CD4-positive, alpha-beta T cell treated with Interleukin-15 for 1 hour (primary cell): Measurements from ENCODE around the gene PAOX.
"Not testable (repeated sequence)": the region's sequence is repeated elsewhere in the genome, so short reads cannot be mapped to it uniquely, and the experiment has no call there.

ENCODE experiments used
- DNase-seq: peaks from one replicate; pipeline ENCODE4 v3.0.0-alpha.2; 2020

The PAOX gene

DNA sequence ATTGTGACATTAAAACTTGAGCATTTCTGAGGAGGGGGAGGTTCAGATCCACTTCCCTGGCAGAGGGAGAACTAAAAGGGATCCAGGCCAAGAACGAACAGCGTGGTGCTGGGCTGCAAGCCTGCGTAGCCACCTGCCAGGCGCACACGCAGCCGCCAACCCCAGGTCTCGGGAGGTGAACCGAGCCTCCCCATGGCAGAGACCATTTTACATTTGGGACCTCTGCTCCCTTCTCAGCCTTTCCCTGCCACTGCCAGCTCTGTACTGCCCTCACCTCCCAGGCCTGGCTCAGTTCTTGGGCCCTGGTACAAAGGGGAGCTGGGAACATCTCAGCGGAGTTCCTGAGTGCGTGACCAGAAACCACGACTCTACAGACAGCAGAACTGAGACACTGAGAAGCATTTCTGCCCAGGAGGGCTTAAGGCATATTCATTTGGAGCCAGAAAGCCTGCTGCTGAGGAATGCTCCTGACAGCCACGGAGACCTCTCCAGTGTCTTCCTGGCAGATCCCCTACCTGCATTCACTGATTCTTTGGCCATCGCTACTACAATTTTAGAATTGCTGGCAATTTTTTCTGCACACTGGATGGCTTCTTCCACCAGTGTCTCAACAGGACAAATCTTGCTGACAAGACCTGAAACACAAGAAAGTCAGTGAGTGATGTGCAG lies 13.5 kb upstream of the PAOX start:
- DNase-seq, result no peak

DNA sequence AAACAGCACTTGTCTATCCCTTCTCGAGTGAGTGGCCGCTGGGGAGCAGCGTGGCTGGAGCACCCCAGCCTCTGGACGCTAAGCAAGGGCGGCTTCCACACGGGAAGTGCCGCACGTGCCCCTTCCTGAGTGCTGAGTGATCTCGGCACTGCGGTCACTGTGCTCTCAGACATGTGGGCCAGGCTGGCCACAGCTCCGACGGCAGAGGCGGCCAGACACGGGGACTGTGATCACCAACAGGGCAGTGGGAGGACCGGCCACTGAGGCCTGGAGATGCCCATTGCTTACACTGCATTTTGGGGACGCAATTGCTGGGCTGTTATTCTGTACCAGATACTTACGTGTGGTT lies 13.0 kb upstream of the PAOX start:
- DNase-seq, result no peak

DNA sequence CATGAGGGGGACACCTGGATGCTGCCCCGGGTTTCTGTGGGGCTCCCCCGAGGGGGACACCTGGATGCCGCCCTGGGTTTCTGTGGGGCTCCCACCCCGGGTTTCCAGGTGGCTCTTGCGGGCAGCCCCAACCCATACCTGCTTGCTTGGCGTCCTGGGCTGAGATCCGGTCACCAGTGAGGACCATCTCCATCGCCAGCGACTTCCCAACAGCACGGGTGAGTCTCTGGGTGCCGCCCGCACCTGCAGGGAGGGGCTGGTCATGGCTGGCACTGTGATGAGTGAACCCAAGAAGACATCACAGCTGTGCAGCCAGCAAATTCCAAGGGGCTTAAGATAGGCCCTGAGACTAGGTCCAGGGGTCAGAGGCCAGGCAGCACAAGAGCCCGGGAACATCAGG lies 12.3 kb upstream of the PAOX start:
- DNase-seq, result no peak

DNA sequence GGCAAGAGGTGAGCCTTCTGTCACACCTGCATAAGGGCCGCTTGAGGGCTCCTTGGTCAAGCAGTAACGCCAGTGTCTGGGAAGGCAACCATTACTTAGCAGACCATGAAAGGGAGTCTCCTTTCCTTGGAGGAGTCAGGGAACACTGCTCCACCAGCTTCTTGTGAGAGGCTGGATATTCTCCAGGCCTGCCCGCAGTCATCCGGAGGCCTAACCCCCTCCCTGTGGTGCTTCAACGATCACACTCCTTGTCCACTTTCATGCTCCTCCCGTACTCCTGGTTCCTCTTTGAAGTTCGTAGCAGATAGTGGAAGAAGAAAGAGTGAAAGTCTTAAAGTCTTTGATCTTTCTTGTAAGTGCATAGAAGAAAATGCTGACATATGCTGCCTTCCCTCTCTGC lies 11.6 kb upstream of the PAOX start:
- not testable (repeated sequence) for DNase-seq

DNA sequence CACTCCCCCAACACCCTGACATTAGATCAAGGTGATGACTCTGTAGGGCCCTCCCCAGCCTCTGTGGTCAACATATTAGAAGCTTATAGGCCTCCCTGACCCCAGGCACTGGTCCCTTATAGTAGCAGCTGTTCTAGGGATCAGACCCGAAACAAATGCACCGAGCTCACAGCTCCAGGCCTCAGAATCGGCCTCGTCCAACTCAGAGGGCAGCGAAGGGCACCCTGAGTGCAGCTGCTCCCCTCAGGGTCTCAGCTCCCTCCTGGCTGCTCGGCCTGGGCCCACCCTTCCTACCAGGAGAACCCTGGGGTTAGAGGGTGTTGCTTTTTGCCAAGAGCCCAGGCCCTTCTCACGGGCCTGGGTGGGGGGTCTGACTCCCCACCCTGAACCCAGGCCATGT lies 10.9 kb upstream of the PAOX start:
- DNase-seq, result no peak

DNA sequence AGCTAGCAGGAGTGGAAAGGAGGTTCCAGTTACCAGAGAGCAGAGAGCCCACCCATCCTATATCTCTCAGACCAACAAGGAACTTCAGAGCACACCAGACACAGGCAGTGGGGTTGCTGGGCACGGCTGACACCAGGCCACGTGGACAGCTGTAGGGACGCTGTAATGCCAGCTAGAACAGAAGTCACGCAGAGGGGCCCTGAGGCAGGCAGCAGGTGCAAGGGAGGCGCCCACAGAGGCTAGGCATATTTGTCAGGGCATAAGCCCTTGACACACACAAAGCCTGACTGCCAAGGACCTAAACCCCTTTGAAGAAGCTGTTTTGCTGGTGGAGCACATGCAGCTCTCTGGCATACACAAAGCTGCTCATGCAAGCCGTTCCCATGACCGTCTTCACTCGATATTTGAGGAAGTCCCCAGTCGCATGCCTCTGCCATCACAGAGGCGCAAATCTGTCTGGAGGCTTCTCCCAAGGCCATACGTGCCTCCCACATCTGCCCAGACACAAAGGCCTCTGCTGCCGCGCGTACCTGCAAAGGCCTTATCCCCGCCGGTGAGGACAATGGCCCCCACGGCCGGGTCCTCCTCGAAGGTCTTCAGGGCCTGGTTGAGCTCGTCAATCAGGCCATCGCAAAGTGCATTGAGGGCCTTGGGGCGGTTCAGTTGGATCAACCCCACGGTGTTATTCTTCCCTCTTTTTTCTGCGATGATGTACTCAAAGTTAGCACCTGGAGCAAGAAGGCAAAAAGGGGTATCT lies 8.9 kb upstream of the PAOX start:
- DNase-seq, result no peak

DNA sequence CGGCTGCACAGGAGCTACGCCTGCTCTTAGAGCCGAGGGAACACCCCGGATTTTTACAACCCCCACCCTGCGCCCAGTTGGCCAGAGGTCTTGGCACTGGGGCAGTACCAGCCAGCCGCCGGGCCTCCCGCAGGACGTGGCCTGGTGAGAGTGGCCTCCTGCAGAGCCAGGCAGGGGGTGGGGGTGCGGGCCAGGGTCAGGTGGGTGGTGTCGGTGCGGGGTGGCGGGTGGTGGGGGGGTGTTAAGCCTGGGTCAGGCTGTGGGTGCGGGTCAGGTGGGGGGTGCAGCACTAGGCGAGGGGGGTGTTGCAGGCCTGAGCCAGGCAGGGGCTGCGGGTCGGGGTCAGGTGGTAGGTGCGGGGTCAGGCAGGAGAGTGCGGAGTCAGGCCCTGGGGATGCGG lies 6.6 kb upstream of the PAOX start:
- no peak for DNase-seq

DNA sequence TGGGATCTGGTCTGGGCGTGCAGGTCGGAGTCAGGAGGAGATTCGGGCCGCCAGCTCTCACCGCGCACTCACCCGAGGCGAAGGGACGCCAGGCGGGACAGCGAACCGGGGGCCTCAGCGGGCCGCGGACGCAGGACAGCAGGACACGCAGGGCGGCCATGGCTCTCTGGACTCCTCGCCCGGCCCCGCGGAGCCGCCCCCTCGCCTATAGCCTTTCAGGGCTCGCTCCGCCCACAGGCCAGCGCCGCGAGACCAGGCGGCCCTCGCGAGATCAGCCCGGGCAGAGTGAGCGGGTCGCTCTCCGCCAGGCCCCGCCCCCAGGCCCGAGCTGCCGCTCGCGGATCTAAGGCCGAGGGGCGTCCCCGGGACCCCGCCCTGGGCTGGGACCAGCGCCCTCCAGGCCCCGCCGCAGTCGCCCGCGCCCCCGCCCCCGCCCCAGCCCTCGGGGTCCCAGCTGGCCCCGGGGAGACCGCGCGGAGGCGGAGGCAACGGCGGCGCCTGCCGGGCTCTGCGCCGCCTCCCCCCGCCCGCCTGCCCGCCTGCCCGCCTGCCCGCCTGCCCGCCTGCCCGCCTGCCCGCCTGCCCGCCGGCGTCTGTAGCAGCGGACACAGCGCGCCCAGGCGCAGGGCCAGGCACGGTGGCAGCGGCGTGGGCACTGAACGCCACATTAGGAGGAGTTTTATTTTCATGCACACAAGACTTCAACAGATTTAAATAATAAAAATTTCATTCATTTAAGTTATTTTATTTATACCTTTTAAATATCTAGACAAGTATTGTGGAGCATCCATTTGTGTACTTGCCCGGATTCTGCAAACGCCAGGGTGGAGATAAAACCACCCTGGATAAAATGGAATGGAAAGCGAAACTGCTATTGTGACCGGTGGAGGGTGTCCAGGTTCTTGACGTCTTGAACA lies 5.6 kb upstream of the PAOX start, which contains the start of gene ECHS1:
Gene ECHS1 (minus strand): TSS at position 181 of the 917 bp plus-strand sequence. CDS start 21 bp downstream, at position 160.
- DNase-seq, result peak; percentile 91

DNA sequence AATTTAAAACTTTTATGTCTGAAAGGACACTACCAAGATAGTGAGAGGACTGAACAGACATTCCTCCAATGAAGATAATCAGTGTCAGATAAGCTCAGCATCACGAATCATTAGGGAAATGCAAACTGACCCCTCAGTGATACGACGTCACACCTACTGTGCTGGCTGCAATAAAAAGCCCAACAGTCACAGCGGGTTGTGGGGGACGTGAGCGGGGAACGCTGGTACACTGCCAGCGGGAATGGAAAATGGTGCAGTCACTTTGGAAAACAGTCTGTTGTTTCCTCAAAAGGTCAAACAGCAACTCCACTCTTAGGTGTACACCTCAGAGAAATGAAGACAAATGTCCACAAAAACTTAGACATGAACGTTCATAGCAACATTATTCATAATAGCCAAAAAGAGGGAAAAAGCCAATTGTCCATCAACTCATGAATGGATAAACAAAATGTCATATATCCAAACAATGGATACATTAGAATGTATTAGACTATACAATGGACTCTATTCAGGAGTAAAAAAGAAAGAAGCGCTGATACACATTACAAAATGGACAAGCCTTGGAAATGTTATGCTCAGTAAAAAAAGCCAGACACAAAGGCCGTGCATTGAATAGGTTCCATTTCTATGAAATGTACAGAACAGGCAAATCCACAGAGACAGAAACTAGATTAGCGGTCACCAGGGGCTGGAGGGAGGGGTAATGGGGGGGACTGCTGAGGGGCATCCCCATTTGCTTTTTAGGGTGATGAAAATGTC lies 3.5 kb upstream of the PAOX start:
- no peak for DNase-seq

DNA sequence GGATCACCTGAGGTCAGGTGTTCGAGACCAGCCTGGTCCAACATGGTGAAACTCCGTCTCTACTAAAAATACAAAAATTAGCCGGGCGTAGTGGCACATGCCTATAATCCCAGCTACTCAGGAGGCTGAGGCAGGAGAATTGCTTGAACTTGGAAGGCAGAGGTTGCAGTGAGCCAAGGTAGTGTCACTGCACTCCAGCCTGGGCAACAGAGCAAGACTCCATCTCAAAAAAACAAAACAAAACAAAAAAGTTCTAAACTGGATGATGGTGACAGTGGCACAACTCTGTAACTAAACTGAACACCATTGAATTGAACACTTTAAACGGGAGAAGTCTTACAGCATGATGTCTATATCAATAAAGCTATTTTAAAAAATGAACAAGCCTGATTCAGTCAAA lies 2.9 kb upstream of the PAOX start:
- DNase-seq, result not testable (repeated sequence)

DNA sequence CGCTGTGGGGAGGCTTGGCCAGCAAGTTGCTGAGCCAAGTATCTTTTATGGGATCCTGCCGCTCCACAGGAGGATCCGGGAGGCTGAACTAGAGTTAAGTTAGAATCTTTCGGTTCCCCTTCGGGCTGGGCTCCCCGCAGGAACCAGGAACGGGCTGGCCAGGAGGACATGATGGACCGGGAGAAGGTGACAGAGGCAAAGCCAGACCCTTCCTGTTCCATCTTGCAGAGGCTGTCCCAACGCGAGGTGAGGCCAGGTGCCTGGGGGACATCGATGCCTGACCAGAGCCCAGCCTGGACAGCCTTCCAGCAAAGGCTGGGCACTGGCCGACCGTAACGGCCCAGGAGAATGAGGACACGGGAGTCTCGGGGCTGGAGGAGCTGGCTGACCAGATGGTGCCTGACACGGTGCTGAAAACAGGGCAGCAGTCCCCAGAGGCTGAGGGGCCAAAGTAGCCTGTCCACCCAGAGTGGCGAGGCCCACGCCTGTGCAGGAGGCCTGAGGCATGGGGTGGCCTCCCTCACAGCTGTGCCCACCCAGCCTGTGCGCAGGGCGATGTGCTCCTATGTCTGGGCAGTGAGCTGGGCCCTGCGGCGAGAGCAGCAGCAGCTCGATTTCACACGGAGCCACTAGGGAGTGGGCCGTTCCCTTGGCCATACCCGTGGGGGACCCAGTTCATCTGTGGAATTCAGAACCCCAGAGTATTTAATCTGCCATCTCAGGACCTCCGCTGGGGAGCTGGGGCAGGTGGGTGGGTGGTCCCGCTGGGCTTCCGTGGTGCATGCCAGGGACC lies 1.8 kb upstream of the PAOX start:
- no peak for DNase-seq

DNA sequence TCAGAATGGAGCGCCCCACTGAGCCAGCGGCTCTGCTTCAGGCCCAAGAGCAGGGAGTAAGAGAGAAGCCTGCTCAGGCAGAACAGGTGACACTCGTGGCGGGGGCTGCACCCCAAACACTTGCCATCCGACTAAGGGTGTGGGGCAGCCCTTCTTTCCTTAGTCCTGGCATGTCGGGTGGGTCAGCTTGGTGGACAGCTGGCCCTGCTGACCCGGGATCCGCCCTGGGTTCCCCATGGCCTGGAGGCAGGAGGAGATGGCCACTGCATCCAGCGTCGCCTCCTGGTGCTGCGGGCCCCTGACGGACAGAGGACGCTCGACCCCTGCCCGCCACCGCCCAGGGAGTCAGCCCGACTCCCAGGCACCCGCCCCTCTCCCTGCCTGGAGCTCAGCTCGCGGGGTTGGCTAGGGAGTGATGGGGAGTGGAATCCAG lies 1.2 kb upstream of the PAOX start:
- no peak for DNase-seq

DNA sequence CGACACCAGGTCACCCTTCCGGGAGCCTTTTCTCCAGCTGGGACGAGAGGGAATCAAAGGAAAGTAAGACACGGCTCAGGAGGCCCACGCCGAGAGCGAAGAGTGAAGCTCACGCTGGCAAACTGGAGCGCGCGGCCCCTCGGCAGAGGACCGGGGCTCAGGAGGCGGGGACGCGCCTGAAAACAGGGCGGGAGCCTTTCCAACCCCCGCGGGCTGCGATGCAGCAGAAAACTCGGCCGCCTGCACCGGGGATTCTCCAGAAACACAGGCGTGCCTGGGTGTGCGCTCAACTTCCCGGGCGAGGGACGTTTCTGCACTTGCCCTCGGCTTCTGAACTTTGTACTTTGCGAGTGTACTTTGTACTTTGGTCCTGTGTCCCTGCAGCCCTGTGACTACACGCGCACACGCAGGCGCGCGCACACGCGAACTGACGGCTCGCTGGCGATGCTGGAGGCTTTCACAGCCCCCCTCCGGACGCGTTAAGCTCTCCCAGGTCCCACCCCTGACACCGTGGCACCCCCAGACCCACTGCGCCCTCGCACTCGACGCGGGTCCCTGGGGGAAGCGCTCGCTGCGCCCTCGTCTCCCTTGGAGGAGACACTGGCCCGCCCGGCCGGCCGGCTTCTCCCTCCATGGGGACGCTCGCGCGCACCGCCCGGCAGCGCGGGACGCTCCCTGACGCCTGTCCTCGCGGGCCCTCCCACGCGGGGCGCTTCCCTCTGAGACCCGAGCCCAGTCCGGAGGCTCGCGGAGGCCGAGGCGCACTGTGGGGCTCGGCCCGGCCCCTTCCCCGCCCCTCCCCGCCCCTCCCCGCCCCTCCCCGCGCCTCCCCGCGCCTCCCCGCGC lies 588 bp upstream of the PAOX start:
- peak; percentile 49 for DNase-seq

DNA sequence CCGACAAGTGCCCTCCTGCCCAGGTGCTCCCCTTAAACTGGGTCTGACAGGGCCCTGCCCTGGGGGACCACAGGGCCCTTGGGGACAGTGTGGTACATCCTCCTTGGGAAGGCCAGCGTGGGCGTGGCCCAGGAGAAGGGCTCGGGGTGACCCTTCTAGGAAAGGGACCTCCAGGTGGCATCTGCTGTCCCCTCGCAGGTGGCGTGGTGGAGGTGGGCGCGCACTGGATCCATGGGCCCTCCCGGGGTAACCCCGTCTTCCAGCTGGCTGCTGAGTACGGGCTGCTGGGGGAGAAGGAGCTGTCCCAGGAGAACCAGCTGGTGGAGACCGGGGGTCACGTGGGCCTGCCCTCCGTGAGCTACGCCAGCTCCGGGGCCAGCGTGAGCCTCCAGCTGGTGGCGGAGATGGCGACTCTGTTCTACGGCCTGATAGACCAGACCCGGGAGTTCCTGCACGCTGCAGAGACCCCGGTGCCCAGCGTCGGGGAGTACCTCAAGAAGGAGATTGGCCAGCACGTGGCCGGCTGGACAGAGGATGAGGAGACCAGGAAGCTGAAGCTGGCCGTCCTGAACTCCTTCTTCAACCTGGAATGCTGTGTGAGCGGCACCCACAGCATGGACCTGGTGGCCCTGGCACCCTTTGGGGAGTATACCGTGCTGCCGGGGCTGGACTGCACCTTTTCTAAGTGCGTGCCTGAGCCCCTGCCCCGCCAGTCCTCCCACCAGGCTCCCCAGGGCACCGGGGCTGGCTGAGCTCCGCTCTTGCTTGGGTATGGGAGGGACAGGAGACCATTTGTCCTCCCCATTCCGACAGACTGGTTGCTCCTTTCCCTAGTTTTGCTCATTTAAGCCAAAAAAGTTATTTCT lies 972 bp downstream of the PAOX start:
- no peak for DNase-seq

DNA sequence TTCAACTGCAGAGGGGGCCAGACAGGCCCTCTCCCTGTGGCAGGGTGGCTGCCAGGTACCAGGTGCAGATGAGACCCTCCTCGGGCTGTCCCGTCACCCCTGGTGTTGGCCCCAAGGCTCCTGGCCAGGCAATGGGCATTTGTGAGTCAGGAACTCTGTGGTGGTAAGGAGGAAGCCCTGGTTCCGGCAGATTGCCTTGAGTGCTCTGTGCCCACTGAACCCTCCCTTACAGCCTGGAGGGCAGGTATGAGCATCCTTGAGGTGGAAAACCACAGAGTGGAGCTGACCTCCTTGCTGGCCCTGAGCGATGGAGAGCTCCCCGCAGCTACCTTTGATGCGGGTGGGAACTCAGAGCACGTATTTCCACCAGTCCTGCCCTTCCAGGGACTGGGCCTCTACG lies 2.0 kb downstream of the PAOX start:
- DNase-seq, result no peak

DNA sequence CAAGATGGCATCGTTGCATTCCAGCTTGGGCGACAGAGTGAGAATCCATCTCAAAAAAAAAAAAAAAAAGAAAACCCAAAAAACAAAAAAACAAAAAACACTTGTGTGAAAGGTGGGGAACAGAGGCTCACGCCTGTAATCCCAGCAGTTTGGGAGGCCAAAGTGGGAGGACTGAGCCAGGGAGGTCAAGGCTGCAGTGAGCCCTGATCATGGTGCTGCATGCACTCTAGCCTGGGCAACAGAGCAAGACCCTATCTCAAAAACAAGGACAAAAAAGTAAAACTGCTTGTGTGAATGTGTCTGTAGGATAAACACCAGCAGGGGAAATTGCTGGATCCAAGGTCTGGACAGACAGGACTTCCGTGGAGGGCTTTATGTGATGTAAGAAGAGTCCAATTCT lies 4.5 kb downstream of the PAOX start:
- DNase-seq, result no peak

DNA sequence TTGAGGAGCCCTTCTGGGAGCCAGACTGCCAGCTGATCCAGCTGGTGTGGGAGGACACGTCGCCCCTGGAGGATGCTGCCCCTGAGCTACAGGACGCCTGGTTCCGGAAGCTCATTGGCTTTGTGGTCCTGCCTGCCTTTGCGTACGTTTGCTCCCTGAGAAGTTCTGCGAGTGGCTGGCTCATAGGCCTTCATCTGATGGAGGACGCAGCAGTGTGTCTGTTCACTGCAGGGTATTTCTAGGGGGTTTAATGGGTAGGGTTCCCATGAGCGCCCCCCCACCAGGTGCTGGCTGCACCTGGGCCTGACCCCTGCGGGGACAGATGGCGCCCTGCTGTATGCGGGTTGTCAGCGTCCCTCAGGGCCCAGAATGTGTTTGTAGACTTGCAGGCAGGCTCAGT lies 5.0 kb downstream of the PAOX start:
- DNase-seq, result no peak

DNA sequence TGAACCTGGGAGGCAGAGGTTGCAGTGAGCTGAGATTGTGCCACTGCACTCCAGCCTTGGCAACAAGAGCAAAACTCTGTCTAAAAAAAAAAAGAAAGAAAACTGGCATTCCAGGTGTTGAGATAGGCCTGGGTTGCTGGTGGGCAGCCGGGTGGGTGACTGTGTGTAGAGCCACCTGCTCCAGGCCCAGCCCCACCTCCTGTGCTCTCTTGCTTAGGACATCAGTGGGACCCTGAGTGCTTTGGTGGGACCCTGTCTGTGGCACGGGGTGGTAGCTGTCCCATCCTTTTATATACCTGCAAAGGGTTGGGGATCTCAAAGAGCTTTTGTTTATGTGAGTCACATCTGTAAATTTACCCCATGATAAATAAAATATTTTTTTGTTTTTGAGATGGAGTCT lies 6.2 kb downstream of the PAOX start:
- no peak for DNase-seq

DNA sequence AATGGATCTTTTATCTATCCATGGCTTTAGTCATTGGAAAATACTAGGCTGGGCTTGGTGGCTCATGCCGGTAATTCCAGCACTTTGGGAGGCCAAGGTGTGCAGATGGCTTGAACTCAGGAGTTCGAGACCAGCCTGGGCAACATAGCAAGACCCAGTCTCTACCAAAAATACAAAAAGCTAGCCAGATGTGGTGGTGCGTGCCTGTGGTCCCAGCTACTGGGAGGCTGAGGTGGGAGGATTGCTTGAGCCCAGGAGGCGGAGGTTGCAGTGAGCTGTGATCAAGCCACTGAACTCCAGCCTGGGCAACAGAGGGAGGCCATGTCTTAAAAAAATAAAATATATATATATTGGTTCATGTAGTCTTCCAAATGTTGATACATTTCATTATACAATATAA lies 7.9 kb downstream of the PAOX start:
- not testable (repeated sequence) for DNase-seq
